Measurements from ENCODE around the gene ENO3.
"Not testable (repeated sequence)": the region's sequence is repeated elsewhere in the genome, so short reads cannot be mapped to it uniquely, and the experiment has no call there.

Gene ENO3

GRCh38 chr17:4950746-4951204, at the start of gene ENO3:
Gene ENO3 (plus strand): TSS chr17:4951119. CDS start chr17:4951830, 711 bp downstream.
- no peak for DNase-seq

- DNase-seq = no peak
Measured at GRCh38 chr17:4901648-4902344, 49.1 kb upstream of the ENO3 start.

GRCh38 chr17:4902540-4902939, 48.4 kb upstream of the ENO3 start:
- no peak for DNase-seq

GRCh38 chr17:4903051-4903818, 47.7 kb upstream of the ENO3 start, which contains the start of gene CHRNE:
Gene CHRNE (minus strand): TSS chr17:4903098. CDS start chr17:4903063, 35 bp downstream.
- peak; percentile 11 to 15 for DNase-seq

- DNase-seq = not testable (repeated sequence)
Measured at GRCh38 chr17:4906642-4907041, 44.3 kb upstream of the ENO3 start.

- DNase-seq = no peak
Measured at GRCh38 chr17:4908301-4908700, 42.6 kb upstream of the ENO3 start.

GRCh38 chr17:4908711-4909496, 42.0 kb upstream of the ENO3 start:
- peak; percentile 56 to 77 for DNase-seq

GRCh38 chr17:4913994-4914393, 36.9 kb upstream of the ENO3 start:
- DNase-seq = no peak

- not testable (repeated sequence) for DNase-seq
Measured at GRCh38 chr17:4914551-4914950, 36.4 kb upstream of the ENO3 start.

- no peak for DNase-seq
Measured at GRCh38 chr17:4919511-4920047, 31.3 kb upstream of the ENO3 start.

GRCh38 chr17:4920351-4921048, 30.4 kb upstream of the ENO3 start:
- peak; percentile 40 for DNase-seq

- no peak for DNase-seq
Measured at GRCh38 chr17:4921320-4921719, 29.6 kb upstream of the ENO3 start.

- DNase-seq = not testable (repeated sequence)
Measured at GRCh38 chr17:4926577-4927335, 24.2 kb upstream of the ENO3 start.

- no peak for DNase-seq
Measured at GRCh38 chr17:4928881-4929280, 22.0 kb upstream of the ENO3 start.

- DNase-seq = no peak
Measured at GRCh38 chr17:4931963-4932362, 19.0 kb upstream of the ENO3 start, which contains the start of gene GP1BA. Gene GP1BA (plus strand): TSS chr17:4932277. CDS start chr17:4932605, 328 bp downstream.

- no peak for DNase-seq
Measured at GRCh38 chr17:4932756-4933155, 18.2 kb upstream of the ENO3 start.

- DNase-seq = no peak
Measured at GRCh38 chr17:4933646-4934045, 17.3 kb upstream of the ENO3 start.

- peak; percentile 25 to 51 for DNase-seq
Measured at GRCh38 chr17:4934173-4934979, 16.5 kb upstream of the ENO3 start.

GRCh38 chr17:4935650-4936049, 15.3 kb upstream of the ENO3 start:
- no peak for DNase-seq

- DNase-seq = no peak
Measured at GRCh38 chr17:4936436-4936835, 14.5 kb upstream of the ENO3 start.

GRCh38 chr17:4937553-4937952, 13.4 kb upstream of the ENO3 start:
- DNase-seq = no peak

Measured in AML-193 (cell line).